ENCODE data around the gene POMGNT2. TPM values are rescaled to one million over a fixed set of nuclear protein-coding genes. Genes with fewer than 3 reads are reported as not detected.

The POMGNT2 gene
- polyA plus RNA-seq, 1 of the 3 experiments (the other 2 are of a cell fraction) = 20.6 TPM

DNA sequence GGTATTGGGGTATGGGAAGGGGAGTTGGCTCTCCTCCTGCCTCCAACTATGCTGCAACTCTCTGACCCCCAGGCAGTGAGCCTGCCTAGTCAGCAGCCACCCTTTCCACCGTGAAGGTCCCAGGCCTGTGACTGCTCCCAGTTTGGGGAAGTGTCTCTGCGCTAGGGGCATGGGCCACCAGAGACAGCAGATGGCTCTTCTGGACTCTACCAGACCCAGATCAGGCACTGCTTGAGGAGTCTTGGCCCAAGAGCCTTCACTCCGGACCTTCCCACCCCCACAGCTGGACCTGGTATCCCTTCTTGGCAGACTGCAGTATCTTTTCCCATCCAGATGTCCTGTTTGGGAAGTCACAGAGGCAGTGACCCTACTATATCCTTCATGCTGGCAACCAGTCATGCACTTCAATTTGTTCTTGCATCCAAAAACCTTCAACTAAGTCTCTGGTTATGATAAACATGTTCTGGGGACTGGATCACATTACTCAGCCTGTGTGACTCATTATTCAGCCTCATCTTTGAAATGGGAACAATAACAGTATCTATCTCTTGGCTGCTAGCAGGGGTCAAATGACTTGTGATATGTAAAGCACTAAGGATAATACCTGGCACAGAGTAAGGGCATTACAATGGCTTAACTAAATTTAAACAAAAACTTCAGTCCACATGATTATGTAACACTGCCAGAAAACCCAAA, 62.7 kb downstream of the POMGNT2 start:
- Histone ChIP-seq H3K27ac (ENCODE audit: low read depth in 2 of 2, low read length in 1 of 2) (no peak overlapping the region), H3K79me2 (ENCODE audit: insufficient read depth) (no peaks in the 10 kb centered on the region), H3K27me3 (ENCODE audit: insufficient read depth) (no peaks in the 10 kb centered on the region), H3K9ac (no peak overlapping the region), H3K4me2 (no peak overlapping the region), H3F3A (replicated peaks; ENCODE audit: insufficient read depth) (no peaks in the 10 kb centered on the region), H2AFZ (ENCODE audit: low read depth) (no peak overlapping the region), H3K9me3 (no peaks in the 10 kb centered on the region), H3K4me3 (ENCODE audit: low read depth in 2 of 2, low read length in 1 of 2) (no peak overlapping the region), H3K36me3 (replicated peaks in 1 of 2; ENCODE audit: control insufficient read depth in 1 of 2, insufficient read depth in 2 of 2, low read length in 1 of 2) (no peaks in the 10 kb centered on the region), H3K4me1 (ENCODE audit: control insufficient read depth in 1 of 2, insufficient read depth in 2 of 2, low read depth in 1 of 2, low read length in 1 of 2) (no peaks in the 10 kb centered on the region), H4K20me1 (ENCODE audit: insufficient read depth) (no peaks in the 10 kb centered on the region), H3K9me2 (no peaks in the 10 kb centered on the region)
- no peak for TF ChIP-seq GABPA (IDR thresholded peaks at IDR 0.05; ENCODE audit: low read depth)
- no peak for TF ChIP-seq EP300 (IDR thresholded peaks at IDR 0.05; ENCODE audit: borderline replicate concordance in 1 of 2, low read depth in 1 of 2, low read length in 1 of 2)
- no peak for TF ChIP-seq RCOR1 (IDR thresholded peaks at IDR 0.05; ENCODE audit: low read length)
- no peak for TF ChIP-seq JUND (IDR thresholded peaks at IDR 0.05)
- no peak for TF ChIP-seq CTCF (IDR thresholded peaks at IDR 0.05)
- TF ChIP-seq FOSL2 (IDR thresholded peaks at IDR 0.05; ENCODE audit: borderline replicate concordance, low read depth) = no peak
- TF ChIP-seq, protein P1, sequence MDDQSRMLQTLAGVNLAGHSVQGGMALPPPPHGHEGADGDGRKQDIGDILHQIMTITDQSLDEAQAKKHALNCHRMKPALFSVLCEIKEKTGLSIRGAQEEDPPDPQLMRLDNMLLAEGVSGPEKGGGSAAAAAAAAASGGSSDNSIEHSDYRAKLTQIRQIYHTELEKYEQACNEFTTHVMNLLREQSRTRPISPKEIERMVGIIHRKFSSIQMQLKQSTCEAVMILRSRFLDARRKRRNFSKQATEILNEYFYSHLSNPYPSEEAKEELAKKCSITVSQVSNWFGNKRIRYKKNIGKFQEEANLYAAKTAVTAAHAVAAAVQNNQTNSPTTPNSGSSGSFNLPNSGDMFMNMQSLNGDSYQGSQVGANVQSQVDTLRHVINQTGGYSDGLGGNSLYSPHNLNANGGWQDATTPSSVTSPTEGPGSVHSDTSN (IDR thresholded peaks at IDR 0.05) = no peak
- TF ChIP-seq TAF1 (IDR thresholded peaks at IDR 0.05; ENCODE audit: borderline replicate concordance, low read depth, low read length) = no peak
- TF ChIP-seq, protein P2, sequence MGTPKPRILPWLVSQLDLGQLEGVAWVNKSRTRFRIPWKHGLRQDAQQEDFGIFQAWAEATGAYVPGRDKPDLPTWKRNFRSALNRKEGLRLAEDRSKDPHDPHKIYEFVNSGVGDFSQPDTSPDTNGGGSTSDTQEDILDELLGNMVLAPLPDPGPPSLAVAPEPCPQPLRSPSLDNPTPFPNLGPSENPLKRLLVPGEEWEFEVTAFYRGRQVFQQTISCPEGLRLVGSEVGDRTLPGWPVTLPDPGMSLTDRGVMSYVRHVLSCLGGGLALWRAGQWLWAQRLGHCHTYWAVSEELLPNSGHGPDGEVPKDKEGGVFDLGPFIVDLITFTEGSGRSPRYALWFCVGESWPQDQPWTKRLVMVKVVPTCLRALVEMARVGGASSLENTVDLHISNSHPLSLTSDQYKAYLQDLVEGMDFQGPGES (IDR thresholded peaks at IDR 0.05; ENCODE audit: low read depth, low read length) = no peak
- TF ChIP-seq, protein P3, sequence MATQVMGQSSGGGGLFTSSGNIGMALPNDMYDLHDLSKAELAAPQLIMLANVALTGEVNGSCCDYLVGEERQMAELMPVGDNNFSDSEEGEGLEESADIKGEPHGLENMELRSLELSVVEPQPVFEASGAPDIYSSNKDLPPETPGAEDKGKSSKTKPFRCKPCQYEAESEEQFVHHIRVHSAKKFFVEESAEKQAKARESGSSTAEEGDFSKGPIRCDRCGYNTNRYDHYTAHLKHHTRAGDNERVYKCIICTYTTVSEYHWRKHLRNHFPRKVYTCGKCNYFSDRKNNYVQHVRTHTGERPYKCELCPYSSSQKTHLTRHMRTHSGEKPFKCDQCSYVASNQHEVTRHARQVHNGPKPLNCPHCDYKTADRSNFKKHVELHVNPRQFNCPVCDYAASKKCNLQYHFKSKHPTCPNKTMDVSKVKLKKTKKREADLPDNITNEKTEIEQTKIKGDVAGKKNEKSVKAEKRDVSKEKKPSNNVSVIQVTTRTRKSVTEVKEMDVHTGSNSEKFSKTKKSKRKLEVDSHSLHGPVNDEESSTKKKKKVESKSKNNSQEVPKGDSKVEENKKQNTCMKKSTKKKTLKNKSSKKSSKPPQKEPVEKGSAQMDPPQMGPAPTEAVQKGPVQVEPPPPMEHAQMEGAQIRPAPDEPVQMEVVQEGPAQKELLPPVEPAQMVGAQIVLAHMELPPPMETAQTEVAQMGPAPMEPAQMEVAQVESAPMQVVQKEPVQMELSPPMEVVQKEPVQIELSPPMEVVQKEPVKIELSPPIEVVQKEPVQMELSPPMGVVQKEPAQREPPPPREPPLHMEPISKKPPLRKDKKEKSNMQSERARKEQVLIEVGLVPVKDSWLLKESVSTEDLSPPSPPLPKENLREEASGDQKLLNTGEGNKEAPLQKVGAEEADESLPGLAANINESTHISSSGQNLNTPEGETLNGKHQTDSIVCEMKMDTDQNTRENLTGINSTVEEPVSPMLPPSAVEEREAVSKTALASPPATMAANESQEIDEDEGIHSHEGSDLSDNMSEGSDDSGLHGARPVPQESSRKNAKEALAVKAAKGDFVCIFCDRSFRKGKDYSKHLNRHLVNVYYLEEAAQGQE (IDR thresholded peaks at IDR 0.05; ENCODE audit: low read depth, low read length) = no peak
- no peak for TF ChIP-seq POLR2AphosphoS5 (IDR thresholded peaks at IDR 0.05; ENCODE audit: low read depth, low read length)
- no peak for TF ChIP-seq TCF12 (IDR thresholded peaks at IDR 0.05)
- CTCF ChIA-PET = interaction anchor here (1.0 kb wide), 1 partner anchor 460 kb away, joined by 3 read pairs; no protein-coding TSS in a partner anchor
- POLR2A ChIA-PET = no interaction called here
- DNase-seq = no peak
- no CpG with 5 or more reads among the region's 3 CpGs for WGBS (ENCODE audit: low lambda C conversion rate)
